Activated T-cell treated with anti-CD3 and anti-CD28 coated beads, Interleukin-2, amount 50 U/mL, for 24 hours (primary cell): ENCODE results near the gene PDE4C.

Experiments used
- DNase-seq: peaks from one replicate; pipeline ENCODE4 v3.0.0-alpha.2; 2020
- H3K27ac Mint-ChIP-seq: 2 replicates; pipeline ENCODE4 v1.8.0; 2020; ENCODE audit warnings: mild to moderate bottlenecking, mixed read lengths
- H3K27me3 Mint-ChIP-seq: 2 replicates; pipeline ENCODE4 v1.8.0; 2020; ENCODE audit warnings: mixed read lengths
- H3K36me3 Mint-ChIP-seq: 2 replicates; pipeline ENCODE4 v1.8.0; 2020; ENCODE audit warnings: low read depth, mixed read lengths
- H3K4me1 Mint-ChIP-seq: 2 replicates; pipeline ENCODE4 v1.8.0; 2020; ENCODE audit warnings: low read depth, mixed read lengths
- H3K4me3 Mint-ChIP-seq: 2 replicates; pipeline ENCODE4 v1.8.0; 2020; ENCODE audit warnings: mild to moderate bottlenecking, moderate library complexity, mixed read lengths
- H3K9me3 Mint-ChIP-seq: 2 replicates; pipeline ENCODE4 v1.8.0; 2020; ENCODE audit warnings: mixed read lengths

The PDE4C gene

DNA sequence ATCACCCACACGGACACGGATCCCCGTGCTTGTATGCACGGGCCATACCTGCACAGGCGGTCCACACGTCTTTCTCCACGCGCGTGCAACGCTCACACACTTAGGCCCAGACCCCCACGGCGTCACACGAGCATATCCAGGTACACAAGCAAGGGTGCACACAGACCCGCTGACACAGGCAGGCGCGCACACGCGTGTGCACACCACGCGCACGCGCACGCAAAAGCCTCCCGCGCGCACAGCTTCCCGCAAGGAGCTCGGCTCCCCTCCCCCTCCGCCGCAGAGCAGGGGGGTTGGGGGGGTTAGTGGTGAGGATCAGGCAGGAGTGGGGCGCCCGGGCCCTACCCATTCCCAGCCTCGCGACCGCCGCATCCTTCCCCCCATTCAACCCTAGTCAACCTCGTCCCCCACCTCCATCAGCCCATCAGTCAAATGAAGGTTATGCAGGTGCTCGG lies 22.8 kb downstream of the PDE4C start:
- Mint-ChIP-seq H3K4me3 (peak overlapping the region; percentile 91), H3K9me3 (no peaks in the 10 kb centered on the region), H3K4me1 (peaks cover 30% of the 10 kb centered on the region), H3K27ac (peak overlapping the region; percentile 86), H3K27me3 (peaks cover 3% of the 10 kb centered on the region), H3K36me3 (peaks cover 40% of the 10 kb centered on the region)
- no peak for DNase-seq

DNA sequence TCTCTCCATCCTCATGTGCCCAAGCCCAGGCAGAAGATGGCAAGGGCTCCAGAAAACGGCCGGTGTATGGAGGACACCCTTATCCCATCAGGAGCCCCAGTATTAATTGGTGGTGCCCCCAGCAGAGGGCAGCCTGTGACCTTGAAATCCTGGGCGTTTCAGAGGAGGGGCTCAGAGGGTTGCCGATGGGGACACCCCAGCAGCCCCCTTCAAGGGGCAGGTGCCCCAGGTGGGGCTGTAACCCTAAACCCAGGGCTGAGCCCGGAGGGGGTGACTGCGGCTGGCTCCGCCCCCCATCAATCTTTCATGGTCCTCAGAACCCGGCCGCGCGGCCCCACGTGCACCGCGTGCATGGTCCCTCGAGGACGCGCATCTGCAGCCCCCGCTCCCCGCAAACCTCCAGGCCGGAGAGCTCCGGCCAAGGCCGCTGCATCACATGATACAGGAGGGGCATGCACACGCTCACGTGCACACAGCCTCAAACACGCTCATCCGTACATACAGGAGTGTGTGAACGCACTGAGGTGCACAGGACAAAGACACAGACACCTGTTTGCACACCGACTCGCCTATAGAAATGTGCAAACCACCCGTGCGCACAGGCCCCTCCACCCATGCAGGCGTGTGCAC lies 23.3 kb downstream of the PDE4C start:
- peak; percentile 62 for DNase-seq
- peak overlapping the region; percentile 86 for H3K27ac Mint-ChIP-seq

DNA sequence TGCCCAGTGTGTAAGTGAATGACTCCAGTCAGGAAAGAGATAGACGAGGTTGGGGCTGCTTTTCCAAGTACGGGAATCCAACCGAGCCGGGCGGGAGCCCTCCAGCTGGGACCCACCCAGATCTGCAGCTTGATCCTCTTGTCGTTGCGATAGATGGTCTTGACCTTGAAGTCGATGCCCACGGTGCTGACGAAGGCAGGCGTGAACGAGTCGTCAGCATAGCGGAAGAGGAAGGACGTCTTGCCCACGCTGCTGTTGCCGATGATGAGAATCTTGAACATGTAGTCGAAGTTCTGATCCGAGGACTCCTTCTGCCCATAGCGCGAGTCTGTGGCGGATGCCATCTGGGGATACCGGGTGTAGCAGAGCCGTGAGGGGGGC lies 23.9 kb downstream of the PDE4C start:
- H3K27me3 Mint-ChIP-seq: peaks cover 2% of the 10 kb centered on the region
- no peaks in the 10 kb centered on the region for H3K9me3 Mint-ChIP-seq
- DNase-seq: no peak
- H3K4me3 Mint-ChIP-seq: peak overlapping the region; percentile 91
- H3K4me1 Mint-ChIP-seq: peaks cover 30% of the 10 kb centered on the region
- no peak overlapping the region for H3K27ac Mint-ChIP-seq
- H3K36me3 Mint-ChIP-seq: peaks cover 51% of the 10 kb centered on the region

More for the DNA sequence above, 23.3 kb downstream of the PDE4C start:
- no peaks in the 10 kb centered on the region for H3K9me3 Mint-ChIP-seq
- H3K4me1 Mint-ChIP-seq: peaks cover 30% of the 10 kb centered on the region
- H3K36me3 Mint-ChIP-seq: peaks cover 46% of the 10 kb centered on the region
- peak overlapping the region; percentile 91 for H3K4me3 Mint-ChIP-seq
- H3K27me3 Mint-ChIP-seq: peaks cover 2% of the 10 kb centered on the region

DNA sequence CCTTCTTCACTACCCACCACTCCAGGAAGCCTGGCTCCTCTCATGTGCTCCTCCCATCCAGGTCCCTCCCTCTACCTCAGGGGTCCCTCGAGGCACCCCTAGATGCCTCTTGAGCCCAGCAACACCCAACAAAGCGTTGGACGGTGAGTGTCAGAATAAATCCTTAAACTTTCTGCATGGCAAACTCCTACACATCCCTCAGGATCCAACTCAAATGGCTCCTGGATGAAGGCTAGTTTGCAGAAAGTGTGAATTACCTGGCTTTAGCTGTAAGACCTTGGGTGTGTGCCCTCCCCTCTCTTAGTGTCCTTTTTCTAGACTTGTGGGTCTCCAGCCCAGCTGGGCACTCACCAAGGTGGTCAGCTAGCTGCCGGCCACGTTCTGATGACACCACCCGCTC lies 27.9 kb downstream of the PDE4C start:
- H3K4me1 Mint-ChIP-seq: peaks cover 28% of the 10 kb centered on the region
- H3K36me3 Mint-ChIP-seq: peaks cover 75% of the 10 kb centered on the region
- H3K27me3 Mint-ChIP-seq: no peaks in the 10 kb centered on the region
- DNase-seq: no peak
- no peak overlapping the region for H3K27ac Mint-ChIP-seq
- H3K4me3 Mint-ChIP-seq: no peak overlapping the region
- H3K9me3 Mint-ChIP-seq: no peaks in the 10 kb centered on the region

DNA sequence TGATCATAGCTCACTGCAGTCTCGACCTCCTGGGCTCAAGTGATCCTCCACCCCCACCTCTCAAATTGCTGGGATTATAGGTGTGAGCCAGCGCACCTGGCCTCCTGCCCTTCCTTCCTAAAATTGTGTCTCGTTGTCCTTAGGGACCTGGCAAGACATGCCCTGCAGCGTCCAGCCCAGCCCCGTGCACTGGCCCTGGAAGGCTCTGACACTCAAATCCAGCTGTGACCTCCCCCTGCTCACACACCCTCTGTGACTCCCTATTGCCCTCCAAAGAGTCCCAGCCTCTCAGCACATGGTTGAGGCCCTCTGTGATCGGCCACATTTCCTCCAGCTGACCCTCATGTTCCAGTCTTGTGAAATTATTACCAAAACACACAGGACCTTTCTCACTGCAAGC lies 28.3 kb downstream of the PDE4C start:
- Mint-ChIP-seq H3K4me3 (no peak overlapping the region), H3K4me1 (peaks cover 23% of the 10 kb centered on the region), H3K9me3 (no peaks in the 10 kb centered on the region), H3K27me3 (no peaks in the 10 kb centered on the region), H3K27ac (no peak overlapping the region), H3K36me3 (peaks cover 73% of the 10 kb centered on the region)
- DNase-seq: no peak

DNA sequence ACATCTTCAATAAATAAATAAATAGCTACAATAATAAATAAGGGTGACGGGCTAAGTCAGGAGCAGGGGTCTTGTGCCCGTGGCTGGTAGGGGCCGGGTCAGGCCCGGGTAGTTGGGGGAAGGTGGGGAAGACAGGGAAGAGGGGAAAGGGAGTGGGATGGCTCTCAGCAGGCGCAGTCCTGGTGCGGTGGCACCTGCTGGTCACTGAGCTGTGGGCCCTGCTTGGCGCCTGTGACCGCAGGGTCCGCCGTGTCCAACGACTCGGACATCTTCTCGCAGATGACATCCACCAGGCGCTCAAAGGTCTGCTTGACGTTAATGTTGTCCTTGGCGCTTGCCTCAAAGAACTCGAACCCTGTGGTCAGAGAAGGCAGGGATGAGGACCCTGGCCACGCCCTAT lies 28.9 kb downstream of the PDE4C start:
- Mint-ChIP-seq H3K4me3 (no peak overlapping the region), H3K27ac (no peak overlapping the region), H3K4me1 (peaks cover 22% of the 10 kb centered on the region), H3K9me3 (no peaks in the 10 kb centered on the region), H3K27me3 (no peaks in the 10 kb centered on the region), H3K36me3 (peaks cover 70% of the 10 kb centered on the region)
- no peak for DNase-seq

DNA sequence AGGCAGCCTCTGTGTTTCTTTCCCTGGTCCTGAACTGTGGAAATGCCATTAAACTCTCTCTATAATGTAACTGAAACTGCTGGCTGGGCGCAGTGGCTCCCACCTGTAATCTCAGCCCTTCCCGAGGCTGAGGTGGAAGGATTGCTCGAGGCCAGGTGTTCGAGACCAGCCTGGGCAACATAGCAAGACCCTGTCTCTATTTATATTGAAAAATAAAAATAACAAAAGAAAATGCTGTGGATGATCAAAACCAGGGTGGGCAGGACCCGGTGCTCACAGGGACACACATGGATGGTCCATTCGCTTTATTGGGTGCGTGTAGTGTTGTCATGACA lies 29.8 kb downstream of the PDE4C start:
- peaks cover 25% of the 10 kb centered on the region for H3K4me1 Mint-ChIP-seq
- H3K4me3 Mint-ChIP-seq: no peak overlapping the region
- no peak for DNase-seq
- H3K36me3 Mint-ChIP-seq: peaks cover 64% of the 10 kb centered on the region
- no peaks in the 10 kb centered on the region for H3K27me3 Mint-ChIP-seq
- no peaks in the 10 kb centered on the region for H3K9me3 Mint-ChIP-seq
- no peak overlapping the region for H3K27ac Mint-ChIP-seq

DNA sequence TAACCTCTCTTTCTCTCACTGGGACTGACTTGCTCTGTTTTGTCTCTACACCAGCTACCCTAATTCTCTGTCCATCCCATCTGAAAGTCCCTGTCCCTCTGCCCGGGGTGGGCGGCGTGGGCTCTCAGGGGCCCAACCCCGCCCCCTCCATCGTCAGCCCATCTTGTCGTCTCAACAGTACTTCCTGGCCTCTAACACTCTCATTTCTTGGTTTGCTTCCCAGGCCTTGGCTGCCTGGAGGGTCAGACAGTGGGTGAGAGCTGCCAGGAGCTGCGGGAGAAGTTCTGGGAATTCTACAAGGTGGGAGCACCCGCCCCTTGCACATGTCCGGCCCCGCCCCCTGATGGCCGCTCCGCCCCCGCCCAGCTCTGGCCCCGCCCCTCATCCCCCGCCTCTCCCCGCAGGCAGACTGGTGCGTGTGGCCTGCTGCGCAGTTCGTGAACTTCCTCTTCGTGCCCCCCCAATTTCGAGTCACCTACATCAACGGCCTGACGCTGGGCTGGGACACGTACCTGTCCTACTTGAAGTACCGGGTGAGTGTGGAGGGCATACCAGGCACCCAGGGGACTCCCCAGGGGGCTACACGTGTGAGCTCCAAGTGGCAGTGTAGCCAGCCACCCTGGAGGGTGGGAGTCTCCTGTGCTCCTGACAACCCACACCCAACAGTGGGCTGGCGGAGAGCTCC lies 31.5 kb downstream of the PDE4C start:
- Mint-ChIP-seq H3K4me3 (peak overlapping the region; percentile 88), H3K27me3 (no peaks in the 10 kb centered on the region), H3K27ac (peak overlapping the region; percentile 93), H3K36me3 (peaks cover 52% of the 10 kb centered on the region), H3K4me1 (peaks cover 25% of the 10 kb centered on the region), H3K9me3 (no peaks in the 10 kb centered on the region)
- peak; percentile 58 for DNase-seq

DNA sequence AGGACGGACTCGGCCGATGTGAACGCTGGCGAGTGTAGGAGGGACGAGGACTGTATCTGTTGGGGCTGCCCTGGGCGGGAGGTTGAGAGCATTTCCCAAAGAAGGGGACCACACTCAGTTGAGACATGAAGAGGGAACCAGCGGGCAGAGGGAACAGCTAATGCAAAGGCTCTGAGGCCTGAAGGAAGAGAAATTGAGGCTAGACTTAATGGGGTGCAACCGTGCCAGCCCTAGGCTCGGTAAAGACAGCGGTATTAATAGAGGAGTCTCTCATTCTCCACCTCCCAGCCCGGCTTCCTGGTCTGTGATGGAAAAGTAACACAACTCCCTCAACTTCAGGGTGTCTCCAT lies 32.1 kb downstream of the PDE4C start:
- Mint-ChIP-seq H3K27me3 (no peaks in the 10 kb centered on the region), H3K36me3 (peaks cover 47% of the 10 kb centered on the region), H3K27ac (peak overlapping the region; percentile 93), H3K4me1 (peaks cover 25% of the 10 kb centered on the region), H3K9me3 (no peaks in the 10 kb centered on the region), H3K4me3 (peak overlapping the region; percentile 88)
- DNase-seq: no peak

DNA sequence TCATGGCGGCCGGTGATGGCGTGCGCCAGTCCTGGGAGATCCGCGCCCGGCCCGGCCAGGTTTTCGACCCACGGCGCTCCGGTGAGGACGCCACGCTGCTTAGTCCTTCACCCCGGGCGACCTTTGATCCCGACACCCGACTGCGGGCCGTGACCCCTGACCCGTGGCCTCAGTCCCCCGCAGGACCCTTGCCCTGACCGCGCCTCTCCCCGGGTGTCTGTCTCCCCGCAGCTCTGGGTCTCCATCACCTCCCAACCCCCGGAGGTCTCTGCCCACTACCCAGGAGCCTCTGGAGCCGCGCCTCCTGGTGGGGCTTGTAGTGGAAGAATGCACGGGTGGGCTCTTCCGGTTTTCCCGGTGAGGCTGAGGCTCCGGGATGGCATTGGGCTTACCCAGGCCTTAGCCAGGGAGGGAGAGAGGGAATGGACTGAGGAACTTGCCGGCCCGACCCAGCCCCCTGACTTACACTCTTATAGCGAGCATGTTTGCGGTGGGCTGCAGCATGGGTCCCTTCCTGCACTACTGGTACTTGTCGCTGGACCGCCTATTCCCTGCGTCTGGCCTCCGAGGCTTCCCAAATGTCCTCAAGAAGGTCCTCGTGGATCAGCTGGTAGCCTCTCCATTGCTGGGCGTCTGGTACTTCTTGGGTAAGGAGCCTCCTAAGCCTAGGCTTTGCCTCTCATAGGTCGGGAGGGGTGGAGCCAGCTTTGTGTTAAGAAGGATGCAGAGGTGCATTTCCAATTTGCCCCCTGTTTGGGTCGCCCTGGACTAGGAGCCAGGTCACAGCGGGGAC lies 32.7 kb downstream of the PDE4C start:
- Mint-ChIP-seq H3K36me3 (peaks cover 41% of the 10 kb centered on the region), H3K27ac (peak overlapping the region; percentile 93), H3K4me3 (peak overlapping the region; percentile 88), H3K4me1 (peaks cover 25% of the 10 kb centered on the region), H3K9me3 (no peaks in the 10 kb centered on the region), H3K27me3 (no peaks in the 10 kb centered on the region)
- peak; percentile 37 for DNase-seq

DNA sequence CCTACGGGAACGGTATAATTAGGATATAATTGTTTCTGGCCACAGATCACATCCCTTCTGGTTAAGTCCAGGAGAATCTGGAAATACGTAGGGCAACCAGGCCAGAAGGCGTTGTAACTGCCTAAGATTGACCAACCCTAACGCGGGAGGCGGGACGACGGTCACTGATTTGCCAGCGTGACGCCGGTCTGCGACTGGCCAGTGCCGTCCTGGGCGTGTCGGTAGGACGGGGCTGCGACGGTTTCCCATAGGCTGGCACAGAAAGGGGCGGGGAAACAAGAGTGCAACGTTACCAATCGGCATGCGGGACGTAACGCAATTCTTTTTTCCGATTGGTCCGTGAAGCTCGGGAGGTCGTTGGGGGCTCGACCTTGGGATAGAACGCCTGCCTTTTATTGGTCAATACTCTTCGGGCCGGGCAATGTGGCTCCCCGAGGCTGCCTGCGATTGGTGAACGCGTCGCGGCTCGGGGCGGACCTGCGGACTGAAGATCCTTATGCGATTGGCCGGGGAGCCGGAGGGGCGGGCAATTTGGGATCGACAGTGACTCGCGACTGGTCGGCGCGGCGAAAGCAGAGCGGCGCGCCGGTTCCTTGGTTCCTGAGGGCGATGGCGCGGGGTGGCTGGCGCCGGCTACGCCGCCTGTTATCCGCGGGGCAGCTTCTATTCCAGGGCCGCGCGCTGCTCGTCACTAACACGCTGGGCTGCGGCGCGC lies 33.4 kb downstream of the PDE4C start, which contains the start of gene MPV17L2:
Gene MPV17L2 (plus strand): TSS at position 546 of the 715 bp plus-strand sequence. CDS start 64 bp downstream, at position 610.
- DNase-seq: peak; percentile 96
- Mint-ChIP-seq H3K27me3 (no peaks in the 10 kb centered on the region), H3K27ac (peak within 1 kb of the TSS; percentile 93), H3K4me3 (peak within 1 kb of the TSS; percentile 88), H3K4me1 (peaks cover 25% of the 10 kb centered on the region), H3K36me3 (peaks cover 34% of the 10 kb centered on the region), H3K9me3 (no peaks in the 10 kb centered on the region)

DNA sequence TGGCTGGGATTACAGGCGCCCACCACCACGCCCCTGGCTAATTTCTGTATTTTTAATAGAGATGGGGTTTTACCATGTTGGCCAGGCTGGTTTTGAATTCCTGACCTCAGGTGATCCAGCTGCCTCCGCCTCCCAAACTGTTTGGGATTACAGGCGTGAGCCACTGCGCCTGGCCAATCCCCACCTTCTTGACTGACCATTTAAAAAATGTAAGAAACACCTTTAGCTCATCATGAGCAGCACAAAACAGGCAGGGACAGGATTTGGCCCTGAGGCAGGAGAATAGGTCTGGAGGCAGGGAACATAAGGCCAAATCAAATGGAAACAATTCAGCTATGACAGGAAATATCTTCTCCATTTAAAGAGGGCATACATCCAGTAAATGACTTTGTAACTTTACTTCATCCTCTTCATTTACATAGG lies 34.6 kb downstream of the PDE4C start:
- H3K27me3 Mint-ChIP-seq: no peaks in the 10 kb centered on the region
- no peak for DNase-seq
- peak overlapping the region; percentile 88 for H3K4me3 Mint-ChIP-seq
- peaks cover 27% of the 10 kb centered on the region for H3K36me3 Mint-ChIP-seq
- H3K4me1 Mint-ChIP-seq: peaks cover 25% of the 10 kb centered on the region
- peak overlapping the region; percentile 93 for H3K27ac Mint-ChIP-seq
- no peaks in the 10 kb centered on the region for H3K9me3 Mint-ChIP-seq

DNA sequence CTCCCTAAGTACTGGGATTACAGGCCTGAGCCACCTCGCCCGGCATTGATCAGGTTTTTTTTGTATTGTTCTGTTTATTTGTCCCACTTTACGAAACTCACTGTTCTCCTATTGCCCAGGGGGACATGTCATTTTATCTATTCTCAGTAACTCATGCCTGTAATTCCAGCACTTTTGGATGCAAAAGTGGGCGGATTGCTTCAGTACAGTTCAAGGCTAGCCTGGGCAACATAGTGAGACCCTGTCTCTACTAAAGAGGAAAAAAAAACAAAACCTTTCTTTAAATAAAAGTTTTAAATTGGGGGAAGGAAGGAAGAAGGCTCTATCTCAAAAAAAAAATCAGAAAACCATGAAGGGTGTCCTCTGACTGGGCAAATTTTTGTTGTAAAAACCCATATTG lies 36.0 kb downstream of the PDE4C start:
- Mint-ChIP-seq H3K27me3 (no peaks in the 10 kb centered on the region), H3K4me3 (no peak overlapping the region), H3K9me3 (no peaks in the 10 kb centered on the region), H3K27ac (peak overlapping the region; percentile 11), H3K4me1 (peaks cover 25% of the 10 kb centered on the region), H3K36me3 (peaks cover 17% of the 10 kb centered on the region)
- DNase-seq: no peak

DNA sequence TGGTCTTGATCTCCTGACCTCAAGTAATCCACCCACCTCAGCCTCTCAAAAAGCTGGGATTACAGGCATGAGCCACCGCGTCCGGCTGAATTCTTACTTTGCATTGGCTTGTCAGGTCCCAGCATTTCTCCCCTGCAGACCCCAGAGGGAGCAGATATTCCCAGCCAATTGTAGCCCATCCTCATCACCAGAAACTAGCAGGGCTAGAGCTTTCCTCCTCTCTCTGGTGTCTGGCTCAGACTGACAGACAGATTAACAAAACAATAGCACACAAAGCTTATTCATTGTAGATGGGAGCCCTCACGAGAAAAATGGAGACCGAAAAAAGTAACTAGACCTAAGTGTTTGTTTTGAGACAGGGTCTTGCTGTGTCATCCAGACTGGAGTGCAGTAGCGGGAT lies 40.7 kb downstream of the PDE4C start:
- no peaks in the 10 kb centered on the region for H3K9me3 Mint-ChIP-seq
- DNase-seq: no peak
- no peaks in the 10 kb centered on the region for H3K36me3 Mint-ChIP-seq
- no peaks in the 10 kb centered on the region for H3K27me3 Mint-ChIP-seq
- H3K4me1 Mint-ChIP-seq: no peaks in the 10 kb centered on the region
- H3K27ac Mint-ChIP-seq: no peak overlapping the region
- H3K4me3 Mint-ChIP-seq: no peak overlapping the region
